Neural progenitor cell (in vitro differentiated cells): ENCODE results near the gene CCDC102A. TPM values are rescaled to one million over a fixed set of nuclear protein-coding genes. Genes with fewer than 3 reads are reported as not detected.

Experiments used
- DNase-seq: peaks from one replicate; pipeline ENCODE4 v3.0.0-alpha.2; 2016; ENCODE audit warnings: low spot score
- H2AFZ ChIP-seq: fragments of 200-600 bp; sonication (generic); replicated peaks from 2 replicates; pipeline ENCODE4 v1.6.1; 2016; ENCODE audit warnings: antibody characterized with exemption
- H3F3A ChIP-seq: fragments of 200-600 bp; sonication (generic); 2 replicates; pipeline ENCODE4 v1.6.1; 2016; ENCODE audit warnings: antibody characterized with exemption, low read depth
- H3K27ac ChIP-seq: fragments of 200-600 bp; sonication (generic); 2 replicates; pipeline ENCODE4 v1.5.1; 2016; ENCODE audit warnings: mild to moderate bottlenecking
- H3K27me3 ChIP-seq: fragments of 200-600 bp; sonication (generic); 2 replicates; pipeline ENCODE4 v1.6.1; 2016; ENCODE audit warnings: mild to moderate bottlenecking, moderate library complexity
- H3K36me3 ChIP-seq: fragments of 200-600 bp; sonication (generic); 2 replicates; pipeline ENCODE4 v1.5.1; 2016
- H3K4me1 ChIP-seq: fragments of 200-600 bp; sonication (generic); 2 replicates; pipeline ENCODE4 v1.6.1; 2016; ENCODE audit warnings: mixed run types
- H3K4me2 ChIP-seq: fragments of 200-600 bp; sonication (generic); 2 replicates; pipeline ENCODE4 v1.6.1; 2016
- H3K4me3 ChIP-seq: fragments of 200-600 bp; sonication (generic); 2 replicates; pipeline ENCODE4 v1.5.1; 2016
- H3K79me2 ChIP-seq: fragments of 200-600 bp; sonication (generic); 2 replicates; pipeline ENCODE4 v1.6.1; 2016; ENCODE audit warnings: low read depth
- H3K9ac ChIP-seq: fragments of 200-600 bp; sonication (generic); 2 replicates; pipeline ENCODE4 v1.6.1; 2016
- H3K9me3 ChIP-seq: fragments of 200-600 bp; sonication (generic); 2 replicates; pipeline ENCODE4 v1.5.1; 2016; ENCODE audit warnings: low read depth
- H4K20me1 ChIP-seq: fragments of 200-600 bp; sonication (generic); 2 replicates; pipeline ENCODE4 v1.6.1; 2016; ENCODE audit warnings: low read depth
- H3K27ac Mint-ChIP-seq: 3 replicates; pipeline ENCODE4 v1.8.0; 2021; ENCODE audit warnings: mixed read lengths
- H3K27me3 Mint-ChIP-seq: 2 replicates; pipeline ENCODE4 v1.8.0; 2022; ENCODE audit warnings: low read depth, mild to moderate bottlenecking, inconsistent platforms, moderate library complexity, mixed read lengths; ENCODE audit not compliant: insufficient read depth
- H3K36me3 Mint-ChIP-seq: 3 replicates; pipeline ENCODE4 v1.8.0; 2021; ENCODE audit warnings: mixed read lengths
- H3K4me1 Mint-ChIP-seq: 3 replicates; pipeline ENCODE4 v1.8.0; 2021; ENCODE audit warnings: mixed read lengths
- H3K4me3 Mint-ChIP-seq: 3 replicates; pipeline ENCODE4 v1.8.0; 2021; ENCODE audit warnings: mild to moderate bottlenecking, moderate library complexity, mixed read lengths
- H3K9me3 Mint-ChIP-seq: 3 replicates; pipeline ENCODE4 v1.8.0; 2020; ENCODE audit warnings: mixed read lengths
- EZH2 ChIP-seq: fragments of 200-600 bp; sonication (generic); IDR thresholded peaks from 2 replicates; pipeline ENCODE4 v1.6.1; 2017; ENCODE audit warnings: antibody characterized with exemption, mild to moderate bottlenecking, moderate library complexity
- EZH2phosphoT487 ChIP-seq: fragments of 200-600 bp; sonication (generic); IDR thresholded peaks from 2 replicates; pipeline ENCODE4 v1.6.1; 2017; ENCODE audit warnings: antibody characterized with exemption
- total RNA-seq: library from RNA; depleted of rRNA; stranded (reverse); fragments of >200 nt; gene quantifications from 2 replicates; pipeline ENCODE4 v1.2.3, GENCODE V29; 2015; ENCODE audit warnings: low replicate concordance
- TF ChIP-seq, protein P1 (sequence below): fragments of 200-600 bp; sonication (generic); IDR thresholded peaks from 2 replicates; pipeline ENCODE4 v1.5.1; 2017; ENCODE audit warnings: antibody characterized with exemption, mild to moderate bottlenecking

Gene CCDC102A
- total RNA-seq, 1 donor from 2014 or later = 3.9 TPM

GRCh38 chr16:57534881-57535658 lies 1.3 kb downstream of the CCDC102A start:
- H3K27me3 Mint-ChIP-seq = peaks cover 9% of the 10 kb centered on the region
- no peak overlapping the region for H3K27ac ChIP-seq
- H2AFZ ChIP-seq = no peak overlapping the region
- TF ChIP-seq EZH2 (no peak), EZH2phosphoT487 (no peak)
- TF ChIP-seq, protein P1, sequence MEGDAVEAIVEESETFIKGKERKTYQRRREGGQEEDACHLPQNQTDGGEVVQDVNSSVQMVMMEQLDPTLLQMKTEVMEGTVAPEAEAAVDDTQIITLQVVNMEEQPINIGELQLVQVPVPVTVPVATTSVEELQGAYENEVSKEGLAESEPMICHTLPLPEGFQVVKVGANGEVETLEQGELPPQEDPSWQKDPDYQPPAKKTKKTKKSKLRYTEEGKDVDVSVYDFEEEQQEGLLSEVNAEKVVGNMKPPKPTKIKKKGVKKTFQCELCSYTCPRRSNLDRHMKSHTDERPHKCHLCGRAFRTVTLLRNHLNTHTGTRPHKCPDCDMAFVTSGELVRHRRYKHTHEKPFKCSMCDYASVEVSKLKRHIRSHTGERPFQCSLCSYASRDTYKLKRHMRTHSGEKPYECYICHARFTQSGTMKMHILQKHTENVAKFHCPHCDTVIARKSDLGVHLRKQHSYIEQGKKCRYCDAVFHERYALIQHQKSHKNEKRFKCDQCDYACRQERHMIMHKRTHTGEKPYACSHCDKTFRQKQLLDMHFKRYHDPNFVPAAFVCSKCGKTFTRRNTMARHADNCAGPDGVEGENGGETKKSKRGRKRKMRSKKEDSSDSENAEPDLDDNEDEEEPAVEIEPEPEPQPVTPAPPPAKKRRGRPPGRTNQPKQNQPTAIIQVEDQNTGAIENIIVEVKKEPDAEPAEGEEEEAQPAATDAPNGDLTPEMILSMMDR = no peak
- H3K4me2 ChIP-seq = peak overlapping the region; percentile 94
- H3K27ac Mint-ChIP-seq = no peak overlapping the region
- H3K79me2 ChIP-seq = peaks cover 9% of the 10 kb centered on the region
- H3K4me1 ChIP-seq = peaks cover 18% of the 10 kb centered on the region
- H3K9ac ChIP-seq = no peak overlapping the region
- H3K4me1 Mint-ChIP-seq = peaks cover 50% of the 10 kb centered on the region
- peaks cover 4% of the 10 kb centered on the region for H3K36me3 Mint-ChIP-seq
- no peak for DNase-seq
- no peaks in the 10 kb centered on the region for H4K20me1 ChIP-seq
- no peaks in the 10 kb centered on the region for H3K36me3 ChIP-seq
- H3K9me3 Mint-ChIP-seq = no peaks in the 10 kb centered on the region
- H3K27me3 ChIP-seq = peaks cover 10% of the 10 kb centered on the region
- no peaks in the 10 kb centered on the region for H3K9me3 ChIP-seq
- H3K4me3 ChIP-seq = peak overlapping the region; percentile 86
- H3K4me3 Mint-ChIP-seq = peak overlapping the region; percentile 91
- H3F3A ChIP-seq = peaks cover 20% of the 10 kb centered on the region

GRCh38 chr16:57534337-57534880 lies 2.0 kb downstream of the CCDC102A start:
- Histone ChIP-seq H3K4me3 (no peak overlapping the region), H3K36me3 (no peaks in the 10 kb centered on the region), H3K79me2 (peaks cover 9% of the 10 kb centered on the region), H3K9me3 (no peaks in the 10 kb centered on the region), H3K27ac (no peak overlapping the region), H3K27me3 (peaks cover 17% of the 10 kb centered on the region), H3K4me1 (peaks cover 21% of the 10 kb centered on the region), H3K4me2 (no peak overlapping the region), H4K20me1 (peaks cover 5% of the 10 kb centered on the region), H3F3A (peaks cover 25% of the 10 kb centered on the region), H2AFZ (no peak overlapping the region), H3K9ac (no peak overlapping the region)
- TF ChIP-seq EZH2phosphoT487 (no peak), EZH2 (no peak)
- TF ChIP-seq, protein P1 = no peak
- peaks cover 57% of the 10 kb centered on the region for H3K4me1 Mint-ChIP-seq
- no peak for DNase-seq
- peaks cover 8% of the 10 kb centered on the region for H3K36me3 Mint-ChIP-seq
- H3K27me3 Mint-ChIP-seq = peaks cover 14% of the 10 kb centered on the region
- peak overlapping the region; percentile 91 for H3K4me3 Mint-ChIP-seq
- H3K9me3 Mint-ChIP-seq = no peaks in the 10 kb centered on the region
- peak overlapping the region; percentile 87 for H3K27ac Mint-ChIP-seq

- Histone ChIP-seq H3K4me1 (peaks cover 23% of the 10 kb centered on the region), H3K4me3 (no peak overlapping the region), H3K36me3 (no peaks in the 10 kb centered on the region), H3K27me3 (peaks cover 24% of the 10 kb centered on the region), H3K9ac (no peak overlapping the region), H3K79me2 (peaks cover 9% of the 10 kb centered on the region), H3K4me2 (no peak overlapping the region), H3K27ac (no peak overlapping the region), H2AFZ (no peak overlapping the region), H4K20me1 (peaks cover 9% of the 10 kb centered on the region), H3F3A (peaks cover 30% of the 10 kb centered on the region), H3K9me3 (no peaks in the 10 kb centered on the region)
- H3K9me3 Mint-ChIP-seq = no peaks in the 10 kb centered on the region
- peaks cover 8% of the 10 kb centered on the region for H3K36me3 Mint-ChIP-seq
- H3K4me3 Mint-ChIP-seq = peak overlapping the region; percentile 91
- peaks cover 18% of the 10 kb centered on the region for H3K27me3 Mint-ChIP-seq
- peaks cover 58% of the 10 kb centered on the region for H3K4me1 Mint-ChIP-seq
- DNase-seq = no peak
- H3K27ac Mint-ChIP-seq = peak overlapping the region; percentile 55
- TF ChIP-seq, protein P1 = no peak
Observed at GRCh38 chr16:57533431-57534336, 2.7 kb downstream of the CCDC102A start.
